Skin of body (tissue), 2 donors: ENCODE results near the gene PDSS1. TPM values are rescaled to one million over a fixed set of nuclear protein-coding genes. Genes with fewer than 3 reads are reported as not detected.
"Not testable (repeated sequence)": the region's sequence is repeated elsewhere in the genome, so short reads cannot be mapped to it uniquely, and the experiment has no call there.

Source experiments
- DNase-seq: peaks from one replicate; lab custom pipeline; 2025; lab: John Stamatoyannopoulos, UW
- total RNA-seq: library from RNA; depleted of rRNA; stranded (reverse); fragments of >200 nt; gene quantifications from one replicate; pipeline ENCODE4 v1.2.3, GENCODE V29; 2014

PDSS1 gene
- total RNA-seq, 1 donor from 2014 or later: 7.4 TPM

DNA sequence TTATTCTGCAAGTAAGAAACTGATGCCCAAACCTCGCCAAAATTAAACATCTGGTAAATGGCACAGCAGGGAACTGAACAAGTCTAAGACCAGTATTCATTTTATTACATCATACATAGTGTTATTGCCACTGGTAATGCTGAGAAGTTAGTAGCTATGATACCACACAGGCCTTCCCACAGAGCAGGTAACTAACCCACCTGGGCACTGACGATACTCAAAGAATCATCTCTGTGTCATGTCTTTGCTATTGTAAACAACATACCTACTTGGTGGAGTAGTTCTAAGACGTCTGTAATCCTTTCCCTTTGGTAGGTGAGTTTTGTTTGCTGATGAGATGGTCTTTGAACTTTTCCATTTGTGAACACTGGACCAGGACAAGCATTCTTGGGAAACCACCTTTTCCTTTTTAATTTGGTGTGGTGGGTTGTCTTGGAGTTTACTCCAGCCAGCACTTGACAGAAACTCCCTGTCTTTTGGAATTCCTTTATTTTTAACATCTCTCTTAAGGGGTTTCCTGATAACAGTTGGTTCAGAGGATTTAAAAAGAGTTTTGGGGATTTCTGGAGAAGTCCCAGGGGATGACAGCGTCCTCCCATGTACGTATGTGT lies 40.9 kb downstream of the PDSS1 start:
- DNase-seq: no peak

GRCh38 chr10:26739071-26739631 lies 41.6 kb downstream of the PDSS1 start:
- DNase-seq: no peak

GRCh38 chr10:26741368-26741767 lies 43.9 kb downstream of the PDSS1 start:
- DNase-seq: no peak

DNA sequence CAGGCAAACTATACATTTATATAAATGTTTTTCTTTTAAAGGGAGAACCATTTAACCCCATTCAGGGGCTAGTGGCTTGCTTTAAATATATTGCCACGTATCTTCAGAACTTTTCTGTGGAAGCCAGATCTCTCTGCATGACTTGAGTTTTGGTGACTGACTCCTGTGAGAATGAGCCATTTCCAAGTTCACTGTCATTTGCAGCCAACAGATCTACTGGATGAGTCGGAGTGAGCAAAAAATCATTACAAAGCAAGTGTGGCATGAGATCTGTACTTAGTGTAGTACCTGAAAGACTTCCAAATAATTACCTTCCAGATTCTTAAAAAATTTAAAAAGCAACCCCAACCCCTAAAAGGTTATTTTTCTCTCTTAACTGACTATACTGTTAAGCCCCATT lies 45.6 kb downstream of the PDSS1 start:
- DNase-seq: no peak

DNA sequence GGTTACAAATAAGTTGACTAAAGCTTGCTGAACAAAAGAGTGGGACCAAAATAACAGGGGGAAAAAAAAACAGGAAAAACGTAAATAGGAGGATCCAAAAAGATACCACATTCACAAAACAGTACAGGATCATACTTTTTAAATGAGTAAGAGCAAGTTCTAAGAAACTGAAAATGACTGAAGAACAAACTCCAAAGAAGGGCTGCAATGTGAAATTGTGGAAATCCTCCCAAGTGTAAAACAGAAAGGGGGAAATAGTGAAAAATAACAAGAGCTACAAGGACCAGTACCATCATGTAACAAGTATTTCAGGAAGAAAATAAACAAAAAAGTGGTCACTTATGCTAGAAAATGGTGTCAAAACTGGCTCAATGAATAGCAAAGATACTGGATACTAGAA lies 46.3 kb downstream of the PDSS1 start:
- DNase-seq: no peak

DNA sequence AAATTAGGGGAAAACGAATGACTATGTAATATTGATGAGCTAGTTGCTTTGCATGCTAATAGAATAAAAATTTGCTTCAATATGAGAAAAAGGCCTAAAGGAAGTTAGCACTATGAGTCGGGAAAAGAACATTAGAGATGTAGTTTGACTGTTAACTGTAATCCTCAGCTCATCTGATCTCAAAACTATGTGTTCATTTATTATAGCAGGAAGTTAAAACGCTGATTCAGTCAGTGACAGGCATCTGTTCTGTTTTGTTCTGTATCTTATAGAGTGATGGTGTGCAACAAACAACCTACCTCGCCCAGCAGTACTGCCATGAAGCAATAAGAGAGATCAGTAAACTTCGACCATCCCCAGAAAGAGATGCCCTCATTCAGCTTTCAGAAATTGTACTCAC lies 48.6 kb downstream of the PDSS1 start:
- no peak for DNase-seq

GRCh38 chr10:26755443-26755903 lies 58.0 kb downstream of the PDSS1 start:
- no peak for DNase-seq

GRCh38 chr10:26759008-26759407 lies 61.5 kb downstream of the PDSS1 start:
- DNase-seq: no peak

DNA sequence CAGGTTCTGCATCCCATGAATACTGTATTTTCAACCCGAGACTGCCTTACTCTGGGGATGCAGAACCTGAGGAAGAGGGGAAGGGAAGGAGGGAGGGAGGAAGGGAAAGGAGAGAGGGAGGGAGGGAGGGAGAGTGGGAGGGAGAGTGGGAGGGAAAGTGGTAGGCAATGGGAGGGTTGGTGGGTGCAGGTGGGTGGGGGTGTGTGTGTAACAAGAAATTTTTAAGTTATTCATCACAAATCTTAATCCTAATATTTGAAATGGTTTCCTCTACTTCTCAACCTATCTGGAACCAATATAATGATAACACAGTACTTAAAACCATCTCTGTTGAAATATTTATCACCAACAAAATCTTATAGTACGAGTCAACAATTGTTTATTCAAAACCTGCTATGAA lies 68.0 kb downstream of the PDSS1 start:
- DNase-seq: no peak

GRCh38 chr10:26770069-26770468 lies 72.6 kb downstream of the PDSS1 start:
- DNase-seq: no peak

DNA sequence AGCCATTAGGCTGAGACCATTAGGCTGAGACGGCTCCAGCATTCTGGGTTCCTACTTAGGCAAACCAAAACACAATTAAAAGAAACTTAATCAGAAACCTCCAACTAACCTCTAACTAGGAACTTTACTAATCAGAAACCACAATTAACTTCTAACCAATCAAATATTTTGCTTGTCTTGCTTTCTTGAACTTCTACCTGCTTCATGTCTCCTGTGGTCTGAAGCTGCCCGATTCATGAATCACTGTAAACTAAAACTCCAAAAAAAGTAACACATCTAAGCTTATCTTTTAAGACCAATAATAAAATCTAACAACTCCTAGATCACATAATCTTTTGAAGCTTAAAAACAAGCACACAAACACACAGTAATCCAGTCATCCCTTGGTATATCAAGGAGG lies 76.1 kb downstream of the PDSS1 start:
- no peak for DNase-seq

DNA sequence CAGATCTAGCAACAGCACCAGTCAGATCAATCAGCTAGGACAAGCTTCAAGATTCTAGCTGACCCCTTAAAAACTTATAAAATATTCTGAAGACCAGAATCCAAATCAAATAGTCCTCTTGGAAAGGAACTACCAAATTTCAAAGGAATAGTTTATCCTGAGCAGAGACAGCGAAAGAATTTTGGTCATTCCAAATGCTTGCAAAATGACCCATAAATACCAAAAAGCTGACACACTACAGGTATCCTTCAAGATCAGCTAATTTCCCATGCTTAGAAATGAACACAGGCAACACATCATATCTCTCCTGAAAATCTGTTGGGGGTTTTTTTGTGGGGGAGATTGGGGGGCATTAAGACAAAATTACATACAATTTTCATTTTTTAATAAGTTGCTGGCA lies 78.8 kb downstream of the PDSS1 start:
- no peak for DNase-seq

GRCh38 chr10:26777686-26778085 lies 80.2 kb downstream of the PDSS1 start:
- DNase-seq: no peak

GRCh38 chr10:26779176-26779860 lies 81.8 kb downstream of the PDSS1 start:
- DNase-seq: no peak

DNA sequence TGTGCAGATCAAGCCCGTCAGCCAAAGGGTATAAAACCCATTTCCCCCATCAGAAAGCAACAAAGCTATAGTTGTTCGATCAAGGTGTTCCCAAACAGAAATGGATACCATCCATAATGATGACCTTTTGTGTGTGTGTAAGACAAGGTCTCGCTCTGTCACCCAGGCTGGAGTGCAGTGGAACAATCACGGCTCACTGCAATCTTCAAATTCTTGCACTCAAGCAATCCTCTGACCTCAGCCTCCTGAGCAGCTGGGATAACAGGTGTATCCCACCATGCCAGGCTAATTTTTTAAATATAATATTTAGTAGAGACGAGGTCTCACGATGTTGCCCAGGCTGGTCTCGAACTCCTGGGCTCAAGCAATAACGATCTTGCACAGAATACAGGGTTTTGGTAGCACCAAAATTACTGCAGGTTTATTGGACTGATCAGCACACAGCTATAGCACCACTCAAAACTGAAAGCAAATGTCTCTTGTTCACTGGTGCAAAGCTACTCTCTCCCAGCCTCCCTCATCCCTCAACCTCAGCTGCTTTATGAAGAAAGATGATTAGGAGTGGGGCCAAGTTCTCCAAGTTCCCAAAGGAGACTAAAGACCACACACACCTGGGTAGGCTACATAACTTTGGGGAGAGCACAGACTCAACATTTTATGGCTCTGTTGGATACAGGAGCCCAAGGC lies 82.7 kb downstream of the PDSS1 start:
- no peak for DNase-seq

DNA sequence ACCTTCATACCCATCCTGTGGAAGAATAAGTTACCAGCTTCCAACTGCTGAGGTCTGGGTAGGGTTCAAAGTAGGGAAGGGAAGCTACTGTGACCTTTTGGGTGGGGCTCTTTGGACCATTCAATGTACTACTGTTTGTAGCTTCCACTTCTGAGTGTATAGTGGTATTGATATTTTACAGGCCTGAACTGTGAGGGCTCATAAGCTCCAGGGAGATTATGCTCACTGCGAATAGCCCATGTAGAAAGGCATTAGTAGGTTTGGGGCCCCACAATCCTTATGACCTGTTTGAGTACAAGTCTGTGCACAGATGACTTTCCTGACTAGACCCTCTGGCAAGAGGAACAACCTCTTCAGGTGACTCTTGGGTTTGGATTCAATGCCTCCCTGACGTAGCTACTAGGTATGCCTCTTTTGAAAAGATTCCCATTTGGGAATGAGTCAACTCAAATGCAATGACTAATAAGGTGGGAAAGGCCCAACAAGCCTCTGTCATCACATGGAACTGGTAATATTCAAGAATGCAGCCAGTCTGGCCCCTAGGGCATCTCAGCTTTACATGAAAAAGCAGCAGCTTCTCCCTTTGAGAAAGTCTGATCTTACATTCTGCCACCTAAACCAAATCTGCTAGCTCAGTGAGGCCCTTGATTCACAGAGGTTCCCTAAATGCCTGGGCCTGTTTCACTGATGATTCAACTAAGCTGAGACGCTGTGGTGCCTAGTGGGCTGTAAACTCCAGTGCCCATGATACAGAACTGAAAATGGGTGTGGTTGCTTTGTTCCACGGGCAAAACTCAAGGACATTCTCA lies 83.5 kb downstream of the PDSS1 start:
- peak; percentile 5 for DNase-seq

GRCh38 chr10:26781797-26782196 lies 84.3 kb downstream of the PDSS1 start:
- no peak for DNase-seq

GRCh38 chr10:26787362-26787761 lies 89.9 kb downstream of the PDSS1 start:
- DNase-seq: no peak

GRCh38 chr10:26789779-26790178 lies 92.3 kb downstream of the PDSS1 start:
- not testable (repeated sequence) for DNase-seq

DNA sequence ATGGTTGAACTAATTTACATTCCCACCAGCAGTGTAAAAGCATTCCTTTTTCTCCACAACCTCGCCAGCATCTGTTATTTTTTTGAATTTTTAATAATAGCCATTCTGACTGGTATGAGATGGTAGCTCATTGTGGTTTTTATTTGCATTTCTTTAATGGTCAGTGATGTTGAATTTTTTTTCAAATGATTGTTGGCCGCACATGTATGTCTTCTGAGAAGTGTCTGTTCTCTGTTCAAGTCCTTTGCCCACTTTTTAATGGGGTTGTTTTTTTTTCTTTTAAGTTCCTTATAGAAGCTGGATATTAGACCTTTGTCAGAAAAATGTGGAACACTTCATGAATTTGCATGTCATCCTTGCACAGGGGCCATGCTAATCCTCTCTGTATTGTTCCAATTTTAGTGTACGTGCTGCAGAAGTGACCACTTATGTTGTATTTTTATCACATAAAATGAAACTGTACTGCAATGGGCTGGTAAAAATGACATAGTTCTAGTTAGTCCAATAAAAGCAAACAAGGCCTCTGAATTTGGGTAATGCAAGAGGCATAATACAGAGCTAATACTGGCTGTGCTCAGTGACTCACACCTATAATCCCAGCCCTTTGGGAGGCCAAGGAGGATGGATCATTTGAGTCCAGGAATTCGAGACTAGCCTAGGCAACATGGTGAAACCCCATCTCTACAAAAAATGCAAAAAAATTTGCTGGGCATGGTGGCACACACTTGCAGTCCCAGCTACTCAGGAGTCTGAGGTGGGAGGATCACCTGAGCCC lies 92.9 kb downstream of the PDSS1 start:
- DNase-seq: no peak
